DND-41 (cell line): ENCODE measurements around the gene USP32.
"Not testable (repeated sequence)": the region's sequence is repeated elsewhere in the genome, so short reads cannot be mapped to it uniquely, and the experiment has no call there.

ENCODE experiments used
- EZH2 ChIP-seq: IDR thresholded peaks from 3 replicates; pipeline ENCODE4 v1.6.1; 2012; ENCODE audit warnings: borderline replicate concordance, low read depth, mild to moderate bottlenecking, moderate library complexity, low read length, inconsistent platforms; ENCODE audit not compliant: severe bottlenecking
- TF ChIP-seq, protein P1 (sequence below): IDR thresholded peaks from 2 replicates; pipeline ENCODE4 v1.5.1; 2012; ENCODE audit warnings: borderline replicate concordance, low read length, moderate library complexity, mild to moderate bottlenecking; ENCODE audit not compliant: poor library complexity, severe bottlenecking; ENCODE audit errors: extremely low read depth

DNA sequence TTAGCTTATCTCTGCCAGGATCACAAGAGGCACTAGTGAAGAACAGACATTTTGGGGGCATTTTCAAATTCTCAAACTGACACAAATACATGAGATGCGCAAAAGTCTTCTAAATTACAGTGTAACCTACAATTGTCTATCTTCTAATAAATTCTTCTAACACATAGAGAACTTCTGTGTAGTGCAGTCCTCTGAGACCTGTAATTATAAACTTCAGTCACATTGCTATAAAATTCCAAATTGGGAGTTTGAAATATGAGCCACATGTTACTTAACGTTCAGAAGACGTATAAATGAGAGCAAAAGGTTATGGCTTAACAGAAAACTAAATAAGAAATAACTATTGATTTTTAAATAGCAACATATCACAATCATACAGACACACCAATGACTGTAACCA is 12.5 kb downstream of the USP32 start:
- TF ChIP-seq EZH2, result not testable (repeated sequence)
- TF ChIP-seq, protein P1, sequence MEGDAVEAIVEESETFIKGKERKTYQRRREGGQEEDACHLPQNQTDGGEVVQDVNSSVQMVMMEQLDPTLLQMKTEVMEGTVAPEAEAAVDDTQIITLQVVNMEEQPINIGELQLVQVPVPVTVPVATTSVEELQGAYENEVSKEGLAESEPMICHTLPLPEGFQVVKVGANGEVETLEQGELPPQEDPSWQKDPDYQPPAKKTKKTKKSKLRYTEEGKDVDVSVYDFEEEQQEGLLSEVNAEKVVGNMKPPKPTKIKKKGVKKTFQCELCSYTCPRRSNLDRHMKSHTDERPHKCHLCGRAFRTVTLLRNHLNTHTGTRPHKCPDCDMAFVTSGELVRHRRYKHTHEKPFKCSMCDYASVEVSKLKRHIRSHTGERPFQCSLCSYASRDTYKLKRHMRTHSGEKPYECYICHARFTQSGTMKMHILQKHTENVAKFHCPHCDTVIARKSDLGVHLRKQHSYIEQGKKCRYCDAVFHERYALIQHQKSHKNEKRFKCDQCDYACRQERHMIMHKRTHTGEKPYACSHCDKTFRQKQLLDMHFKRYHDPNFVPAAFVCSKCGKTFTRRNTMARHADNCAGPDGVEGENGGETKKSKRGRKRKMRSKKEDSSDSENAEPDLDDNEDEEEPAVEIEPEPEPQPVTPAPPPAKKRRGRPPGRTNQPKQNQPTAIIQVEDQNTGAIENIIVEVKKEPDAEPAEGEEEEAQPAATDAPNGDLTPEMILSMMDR, result not testable (repeated sequence)
